WTC11 (cell line): ENCODE results near the gene TULP3. TPM values are rescaled to one million over a fixed set of nuclear protein-coding genes. Genes with fewer than 3 reads are reported as not detected.
A peak's percentile ranks its signal among the peaks of the same experiment; 100 is the strongest.

ENCODE experiments used
- ATAC-seq: fragments of 200-7000 bp; cut with Tn5 transposase; 2 replicates; pipeline ENCODE4 v1.10.0; 2021; ENCODE audit warnings: mild to moderate bottlenecking, moderate library complexity
- CTCF ChIA-PET: fragments of 300-600 bp; sonication (Branson Sonifier 250); formaldehyde crosslinking; loops from one replicate; lab custom pipeline; 2021; ENCODE audit warnings: antibody characterized with exemption; lab: Charles Lee
- POLR2A ChIA-PET: fragments of 350-600 bp; sonication (Branson Sonifier 250); formaldehyde crosslinking; loops from one replicate; lab custom pipeline; 2021; ENCODE audit warnings: antibody characterized with exemption; lab: Charles Lee
- DNase-seq: peaks from one replicate; pipeline ENCODE4 v3.0.0; 2021; ENCODE audit warnings: low spot score
- H3K27ac Mint-ChIP-seq: 2 replicates; pipeline ENCODE4 v1.8.0; 2021; ENCODE audit warnings: mixed read lengths
- H3K27me3 Mint-ChIP-seq: 2 replicates; pipeline ENCODE4 v1.8.0; 2021; ENCODE audit warnings: low read depth, mild to moderate bottlenecking, moderate library complexity, mixed read lengths
- H3K36me3 Mint-ChIP-seq: 2 replicates; pipeline ENCODE4 v1.8.0; 2021; ENCODE audit warnings: mixed read lengths
- H3K4me1 Mint-ChIP-seq: 2 replicates; pipeline ENCODE4 v1.8.0; 2022; ENCODE audit warnings: mixed read lengths
- H3K4me3 Mint-ChIP-seq: 2 replicates; pipeline ENCODE4 v1.8.0; 2021; ENCODE audit warnings: mild to moderate bottlenecking, moderate library complexity, mixed read lengths
- H3K9me3 Mint-ChIP-seq: 2 replicates; pipeline ENCODE4 v1.8.0; 2021; ENCODE audit warnings: mixed read lengths
- CREM ChIP-seq: sonication (generic); formaldehyde crosslinking; IDR thresholded peaks from 2 replicates; pipeline ENCODE4 v1.8.1; 2022; ENCODE audit warnings: mild to moderate bottlenecking, missing genetic modification reagents, moderate library complexity
- ETV6 ChIP-seq: sonication (generic); formaldehyde crosslinking; IDR thresholded peaks from 2 replicates; pipeline ENCODE4 v1.8.1; 2022; ENCODE audit warnings: mild to moderate bottlenecking, missing genetic modification reagents
- FOXJ3 ChIP-seq: sonication (generic); formaldehyde crosslinking; IDR thresholded peaks from 2 replicates; pipeline ENCODE4 v1.9.0; 2021; ENCODE audit warnings: missing genetic modification reagents, mild to moderate bottlenecking, borderline replicate concordance
- GABPB1 ChIP-seq: sonication (generic); formaldehyde crosslinking; IDR thresholded peaks from 2 replicates; pipeline ENCODE4 v1.8.1; 2023; ENCODE audit warnings: mild to moderate bottlenecking, missing genetic modification reagents
- GRHL2 ChIP-seq: fragments of 250-450 bp; sonication (Bioruptor Pico); IDR thresholded peaks from 2 replicates; pipeline ENCODE4 v1.8.0; 2022; ENCODE audit warnings: mild to moderate bottlenecking, moderate library complexity; ENCODE audit not compliant: insufficient replicate concordance, severe bottlenecking
- SMAD3 ChIP-seq: sonication (generic); formaldehyde crosslinking; IDR thresholded peaks from 2 replicates; pipeline ENCODE4 v1.8.0; 2022; ENCODE audit warnings: missing genetic modification reagents, mild to moderate bottlenecking, borderline replicate concordance
- TEAD4 ChIP-seq: sonication (generic); formaldehyde crosslinking; IDR thresholded peaks from 2 replicates; pipeline ENCODE4 v1.8.0; 2022; ENCODE audit warnings: mild to moderate bottlenecking, missing genetic modification reagents
- TP53 ChIP-seq: sonication (generic); formaldehyde crosslinking; IDR thresholded peaks from 2 replicates; pipeline ENCODE4 v1.8.1; 2023; ENCODE audit warnings: mild to moderate bottlenecking, missing genetic modification reagents
- ZNF219 ChIP-seq: sonication (generic); formaldehyde crosslinking; IDR thresholded peaks from 2 replicates; pipeline ENCODE4 v1.8.0; 2023; ENCODE audit warnings: missing genetic modification reagents, mild to moderate bottlenecking, borderline replicate concordance
- ZNF317 ChIP-seq: sonication (generic); formaldehyde crosslinking; IDR thresholded peaks from 2 replicates; pipeline ENCODE4 v1.8.1; 2023; ENCODE audit warnings: low read depth, mild to moderate bottlenecking, moderate library complexity, missing genetic modification reagents, borderline replicate concordance
- total RNA-seq: library from RNA; stranded (reverse); gene quantifications from 3 replicates; pipeline ENCODE4 v1.2.3, GENCODE V29; 2021
- TF ChIP-seq, protein P1 (sequence below): sonication (generic); formaldehyde crosslinking; IDR thresholded peaks from 2 replicates; pipeline ENCODE4 v1.8.1; 2022; ENCODE audit warnings: mild to moderate bottlenecking, missing genetic modification reagents, moderate library complexity, borderline replicate concordance
- TF ChIP-seq, protein P2 (sequence below): sonication (generic); formaldehyde crosslinking; IDR thresholded peaks from 2 replicates; pipeline ENCODE4 v1.8.1; 2023; ENCODE audit warnings: mild to moderate bottlenecking, missing genetic modification reagents
- TF ChIP-seq, protein P3 (sequence below): sonication (generic); formaldehyde crosslinking; conservative IDR thresholded peaks from 2 replicates; pipeline ENCODE4 v1.8.1; 2022; ENCODE audit warnings: mild to moderate bottlenecking, missing genetic modification reagents
- TF ChIP-seq, protein P4 (sequence below): sonication (generic); formaldehyde crosslinking; IDR thresholded peaks from 2 replicates; pipeline ENCODE4 v1.8.1; 2022; ENCODE audit warnings: low read depth, mild to moderate bottlenecking, moderate library complexity, missing genetic modification reagents, borderline replicate concordance
- TF ChIP-seq, protein P5 (sequence below): sonication (generic); formaldehyde crosslinking; IDR thresholded peaks from 2 replicates; pipeline ENCODE4 v1.8.0; 2022; ENCODE audit warnings: missing genetic modification reagents
- TF ChIP-seq, protein P6 (sequence below): fragments of 250-450 bp; sonication (Bioruptor Pico); IDR thresholded peaks from 2 replicates; pipeline ENCODE4 v1.8.0; 2021; ENCODE audit warnings: mild to moderate bottlenecking
- TF ChIP-seq, protein P7 (sequence below): sonication (generic); formaldehyde crosslinking; IDR thresholded peaks from 2 replicates; pipeline ENCODE4 v1.8.0; 2022; ENCODE audit warnings: mild to moderate bottlenecking, missing genetic modification reagents
- TF ChIP-seq, protein P8 (sequence below): sonication (generic); formaldehyde crosslinking; IDR thresholded peaks from 2 replicates; pipeline ENCODE4 v1.8.1; 2022; ENCODE audit warnings: low read depth, missing genetic modification reagents, borderline replicate concordance

TULP3 gene
- total RNA-seq, 1 experiment from 2014 or later: 17.4 TPM

DNA sequence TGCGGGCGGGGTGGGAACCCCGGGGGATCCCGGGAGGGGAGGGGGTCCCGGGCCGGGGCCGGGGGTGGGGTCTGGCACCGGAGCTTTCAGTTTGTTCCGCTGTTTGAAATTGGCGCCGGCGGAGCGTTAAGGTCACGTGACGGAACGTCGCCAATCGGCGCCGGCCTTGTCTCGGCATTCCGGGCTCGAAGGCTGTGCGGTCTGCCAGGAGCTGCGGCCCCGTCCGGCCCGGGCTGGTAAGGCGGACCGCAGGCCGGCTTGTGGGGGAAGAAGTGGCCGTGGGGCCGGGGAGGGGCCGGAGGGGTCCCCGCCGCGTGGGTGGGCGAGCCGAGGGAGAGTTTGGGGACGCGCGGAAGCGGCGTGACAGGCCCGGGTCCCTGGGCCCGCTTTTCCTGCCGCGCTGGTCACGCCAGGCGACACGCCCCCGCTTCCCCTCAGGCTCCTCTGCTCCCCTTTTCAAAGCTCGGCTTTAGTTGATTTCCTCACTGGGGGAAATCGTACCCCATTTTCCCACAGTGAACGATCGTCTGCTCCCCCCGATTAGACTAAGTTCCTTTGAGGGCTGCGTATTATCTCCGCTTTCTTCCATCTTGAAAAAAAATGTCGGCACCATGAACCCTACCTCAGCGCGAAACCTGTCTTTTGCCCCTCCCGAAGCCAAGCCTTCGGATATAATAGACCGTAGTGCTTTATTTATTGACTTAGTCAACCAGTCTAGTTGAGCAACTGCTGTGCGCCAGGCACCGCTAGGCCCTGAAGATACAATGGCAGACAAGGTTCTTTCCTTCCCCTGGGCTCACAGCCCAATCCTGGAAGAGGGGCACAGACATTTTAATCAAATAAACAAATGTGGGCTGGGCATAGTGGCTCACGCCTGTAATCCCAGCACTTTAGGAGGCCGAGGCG lies 13.4 kb upstream of the TULP3 start, which contains the start of the genes FOXM1 and RHNO1:
Gene FOXM1, minus strand, starts transcription at position 128 of the 906 bp plus-strand sequence. CDS start 2,696 bp downstream, outside the sequence.
Gene RHNO1, plus strand, starts transcription at position 177 of the 906 bp plus-strand sequence. CDS start 8,144 bp downstream, outside the sequence.
- H3K4me3 Mint-ChIP-seq: peak within 1 kb of the TSS; percentile 99
- ATAC-seq (peak; percentile 77), DNase-seq (peak; percentile 94)
- H3K36me3 Mint-ChIP-seq: peaks cover 28% of the 10 kb centered on the region
- peaks cover 25% of the 10 kb centered on the region for H3K4me1 Mint-ChIP-seq
- POLR2A ChIA-PET: interaction anchor here (0.6 to 2.4 kb wide), 10 partner anchors 9 to 207 kb away, joined by 3 to 24 read pairs (median 4); partner anchors contain the start of gene TULP3
- CTCF ChIA-PET: interaction anchor here (0.9 to 2.8 kb wide), 13 partner anchors 8 to 186 kb away, joined by 3 to 36 read pairs (median 5); partner anchors contain the start of gene TULP3
- no peaks in the 10 kb centered on the region for H3K27me3 Mint-ChIP-seq
- H3K27ac Mint-ChIP-seq: peak within 1 kb of the TSS; percentile 94
- H3K9me3 Mint-ChIP-seq: no peaks in the 10 kb centered on the region
- TF ChIP-seq GABPB1 (peak; percentile 55; the same call in 1 of the 2 replicates), ZNF317 (no peak), CREM (CRISPR knock-in tag) (0 out of 2 replicates have a peak, but pooled peaks have one; percentile 19), TEAD4 (CRISPR knock-in tag) (no peak), SMAD3 (CRISPR knock-in tag) (peak; percentile 63; the same call in 1 of the 2 replicates), TP53 (peak; percentile 81), ETV6 (CRISPR knock-in tag) (peak; percentile 55; the same call in 1 of the 2 replicates), ZNF219 (CRISPR knock-in tag) (no peak), FOXJ3 (CRISPR knock-in tag) (no peak), GRHL2 (no peak)
- TF ChIP-seq, protein P1, sequence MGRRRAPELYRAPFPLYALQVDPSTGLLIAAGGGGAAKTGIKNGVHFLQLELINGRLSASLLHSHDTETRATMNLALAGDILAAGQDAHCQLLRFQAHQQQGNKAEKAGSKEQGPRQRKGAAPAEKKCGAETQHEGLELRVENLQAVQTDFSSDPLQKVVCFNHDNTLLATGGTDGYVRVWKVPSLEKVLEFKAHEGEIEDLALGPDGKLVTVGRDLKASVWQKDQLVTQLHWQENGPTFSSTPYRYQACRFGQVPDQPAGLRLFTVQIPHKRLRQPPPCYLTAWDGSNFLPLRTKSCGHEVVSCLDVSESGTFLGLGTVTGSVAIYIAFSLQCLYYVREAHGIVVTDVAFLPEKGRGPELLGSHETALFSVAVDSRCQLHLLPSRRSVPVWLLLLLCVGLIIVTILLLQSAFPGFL: peak; percentile 65; the same call in 1 of the 2 replicates
- TF ChIP-seq, protein P2, sequence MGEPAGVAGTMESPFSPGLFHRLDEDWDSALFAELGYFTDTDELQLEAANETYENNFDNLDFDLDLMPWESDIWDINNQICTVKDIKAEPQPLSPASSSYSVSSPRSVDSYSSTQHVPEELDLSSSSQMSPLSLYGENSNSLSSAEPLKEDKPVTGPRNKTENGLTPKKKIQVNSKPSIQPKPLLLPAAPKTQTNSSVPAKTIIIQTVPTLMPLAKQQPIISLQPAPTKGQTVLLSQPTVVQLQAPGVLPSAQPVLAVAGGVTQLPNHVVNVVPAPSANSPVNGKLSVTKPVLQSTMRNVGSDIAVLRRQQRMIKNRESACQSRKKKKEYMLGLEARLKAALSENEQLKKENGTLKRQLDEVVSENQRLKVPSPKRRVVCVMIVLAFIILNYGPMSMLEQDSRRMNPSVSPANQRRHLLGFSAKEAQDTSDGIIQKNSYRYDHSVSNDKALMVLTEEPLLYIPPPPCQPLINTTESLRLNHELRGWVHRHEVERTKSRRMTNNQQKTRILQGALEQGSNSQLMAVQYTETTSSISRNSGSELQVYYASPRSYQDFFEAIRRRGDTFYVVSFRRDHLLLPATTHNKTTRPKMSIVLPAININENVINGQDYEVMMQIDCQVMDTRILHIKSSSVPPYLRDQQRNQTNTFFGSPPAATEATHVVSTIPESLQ (CRISPR knock-in tag): no peak
- TF ChIP-seq, protein P3, sequence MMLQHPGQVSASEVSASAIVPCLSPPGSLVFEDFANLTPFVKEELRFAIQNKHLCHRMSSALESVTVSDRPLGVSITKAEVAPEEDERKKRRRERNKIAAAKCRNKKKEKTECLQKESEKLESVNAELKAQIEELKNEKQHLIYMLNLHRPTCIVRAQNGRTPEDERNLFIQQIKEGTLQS (CRISPR knock-in tag): no peak
- TF ChIP-seq, protein P4, sequence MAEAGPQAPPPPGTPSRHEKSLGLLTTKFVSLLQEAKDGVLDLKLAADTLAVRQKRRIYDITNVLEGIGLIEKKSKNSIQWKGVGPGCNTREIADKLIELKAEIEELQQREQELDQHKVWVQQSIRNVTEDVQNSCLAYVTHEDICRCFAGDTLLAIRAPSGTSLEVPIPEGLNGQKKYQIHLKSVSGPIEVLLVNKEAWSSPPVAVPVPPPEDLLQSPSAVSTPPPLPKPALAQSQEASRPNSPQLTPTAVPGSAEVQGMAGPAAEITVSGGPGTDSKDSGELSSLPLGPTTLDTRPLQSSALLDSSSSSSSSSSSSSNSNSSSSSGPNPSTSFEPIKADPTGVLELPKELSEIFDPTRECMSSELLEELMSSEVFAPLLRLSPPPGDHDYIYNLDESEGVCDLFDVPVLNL (CRISPR knock-in tag): peak; percentile 99
- TF ChIP-seq, protein P5, sequence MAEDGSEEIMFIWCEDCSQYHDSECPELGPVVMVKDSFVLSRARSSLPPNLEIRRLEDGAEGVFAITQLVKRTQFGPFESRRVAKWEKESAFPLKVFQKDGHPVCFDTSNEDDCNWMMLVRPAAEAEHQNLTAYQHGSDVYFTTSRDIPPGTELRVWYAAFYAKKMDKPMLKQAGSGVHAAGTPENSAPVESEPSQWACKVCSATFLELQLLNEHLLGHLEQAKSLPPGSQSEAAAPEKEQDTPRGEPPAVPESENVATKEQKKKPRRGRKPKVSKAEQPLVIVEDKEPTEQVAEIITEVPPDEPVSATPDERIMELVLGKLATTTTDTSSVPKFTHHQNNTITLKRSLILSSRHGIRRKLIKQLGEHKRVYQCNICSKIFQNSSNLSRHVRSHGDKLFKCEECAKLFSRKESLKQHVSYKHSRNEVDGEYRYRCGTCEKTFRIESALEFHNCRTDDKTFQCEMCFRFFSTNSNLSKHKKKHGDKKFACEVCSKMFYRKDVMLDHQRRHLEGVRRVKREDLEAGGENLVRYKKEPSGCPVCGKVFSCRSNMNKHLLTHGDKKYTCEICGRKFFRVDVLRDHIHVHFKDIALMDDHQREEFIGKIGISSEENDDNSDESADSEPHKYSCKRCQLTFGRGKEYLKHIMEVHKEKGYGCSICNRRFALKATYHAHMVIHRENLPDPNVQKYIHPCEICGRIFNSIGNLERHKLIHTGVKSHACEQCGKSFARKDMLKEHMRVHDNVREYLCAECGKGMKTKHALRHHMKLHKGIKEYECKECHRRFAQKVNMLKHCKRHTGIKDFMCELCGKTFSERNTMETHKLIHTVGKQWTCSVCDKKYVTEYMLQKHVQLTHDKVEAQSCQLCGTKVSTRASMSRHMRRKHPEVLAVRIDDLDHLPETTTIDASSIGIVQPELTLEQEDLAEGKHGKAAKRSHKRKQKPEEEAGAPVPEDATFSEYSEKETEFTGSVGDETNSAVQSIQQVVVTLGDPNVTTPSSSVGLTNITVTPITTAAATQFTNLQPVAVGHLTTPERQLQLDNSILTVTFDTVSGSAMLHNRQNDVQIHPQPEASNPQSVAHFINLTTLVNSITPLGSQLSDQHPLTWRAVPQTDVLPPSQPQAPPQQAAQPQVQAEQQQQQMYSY (CRISPR knock-in tag): no peak
- TF ChIP-seq, protein P6, sequence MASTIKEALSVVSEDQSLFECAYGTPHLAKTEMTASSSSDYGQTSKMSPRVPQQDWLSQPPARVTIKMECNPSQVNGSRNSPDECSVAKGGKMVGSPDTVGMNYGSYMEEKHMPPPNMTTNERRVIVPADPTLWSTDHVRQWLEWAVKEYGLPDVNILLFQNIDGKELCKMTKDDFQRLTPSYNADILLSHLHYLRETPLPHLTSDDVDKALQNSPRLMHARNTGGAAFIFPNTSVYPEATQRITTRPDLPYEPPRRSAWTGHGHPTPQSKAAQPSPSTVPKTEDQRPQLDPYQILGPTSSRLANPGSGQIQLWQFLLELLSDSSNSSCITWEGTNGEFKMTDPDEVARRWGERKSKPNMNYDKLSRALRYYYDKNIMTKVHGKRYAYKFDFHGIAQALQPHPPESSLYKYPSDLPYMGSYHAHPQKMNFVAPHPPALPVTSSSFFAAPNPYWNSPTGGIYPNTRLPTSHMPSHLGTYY (CRISPR knock-in tag): 0 out of 2 replicates have a peak, but pooled peaks have one; percentile 19
- TF ChIP-seq, protein P7, sequence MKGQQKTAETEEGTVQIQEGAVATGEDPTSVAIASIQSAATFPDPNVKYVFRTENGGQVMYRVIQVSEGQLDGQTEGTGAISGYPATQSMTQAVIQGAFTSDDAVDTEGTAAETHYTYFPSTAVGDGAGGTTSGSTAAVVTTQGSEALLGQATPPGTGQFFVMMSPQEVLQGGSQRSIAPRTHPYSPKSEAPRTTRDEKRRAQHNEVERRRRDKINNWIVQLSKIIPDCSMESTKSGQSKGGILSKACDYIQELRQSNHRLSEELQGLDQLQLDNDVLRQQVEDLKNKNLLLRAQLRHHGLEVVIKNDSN (CRISPR knock-in tag): peak; percentile 94
- TF ChIP-seq, protein P8, sequence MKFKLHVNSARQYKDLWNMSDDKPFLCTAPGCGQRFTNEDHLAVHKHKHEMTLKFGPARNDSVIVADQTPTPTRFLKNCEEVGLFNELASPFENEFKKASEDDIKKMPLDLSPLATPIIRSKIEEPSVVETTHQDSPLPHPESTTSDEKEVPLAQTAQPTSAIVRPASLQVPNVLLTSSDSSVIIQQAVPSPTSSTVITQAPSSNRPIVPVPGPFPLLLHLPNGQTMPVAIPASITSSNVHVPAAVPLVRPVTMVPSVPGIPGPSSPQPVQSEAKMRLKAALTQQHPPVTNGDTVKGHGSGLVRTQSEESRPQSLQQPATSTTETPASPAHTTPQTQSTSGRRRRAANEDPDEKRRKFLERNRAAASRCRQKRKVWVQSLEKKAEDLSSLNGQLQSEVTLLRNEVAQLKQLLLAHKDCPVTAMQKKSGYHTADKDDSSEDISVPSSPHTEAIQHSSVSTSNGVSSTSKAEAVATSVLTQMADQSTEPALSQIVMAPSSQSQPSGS (CRISPR knock-in tag): no peak
